ENCODE measurements around the gene TMA7.
"Not testable (repeated sequence)": the region's sequence is repeated elsewhere in the genome, so short reads cannot be mapped to it uniquely, and the experiment has no call there.

TMA7 gene

DNA sequence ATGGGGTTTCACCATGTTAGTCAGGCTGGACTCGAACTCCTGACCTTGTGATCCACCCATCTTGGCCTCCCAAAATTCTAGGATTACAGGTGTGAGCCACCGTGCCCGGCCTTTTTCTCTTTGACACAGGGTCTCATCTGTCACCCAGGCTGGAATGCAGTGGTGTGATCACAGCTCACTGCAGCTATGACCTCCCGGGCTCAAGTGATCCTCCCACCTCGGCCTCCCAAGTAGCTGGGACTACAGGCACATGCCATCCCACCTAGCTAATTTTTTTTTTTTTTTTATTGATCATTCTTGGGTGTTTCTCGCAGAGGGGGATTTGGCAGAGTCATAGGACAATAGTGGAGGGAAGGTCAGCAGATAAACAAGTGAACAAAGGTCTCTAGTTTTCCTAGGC is 42.8 kb downstream of the TMA7 start:
- H3K36me3 ChIP-seq (ENCODE audit: control insufficient read depth in 2 of 2, insufficient read depth in 1 of 2, low read length in 2 of 2); H3K4me1 ChIP-seq (ENCODE audit: control insufficient read depth, insufficient read depth, low read length); H3K9me3 ChIP-seq (ENCODE audit: control insufficient read depth, insufficient read depth, low read depth, low read length); H3K27ac ChIP-seq (ENCODE audit: extremely low read depth, low read depth, low read length); POLR2A ChIA-PET; H3K4me3 ChIP-seq (ENCODE audit: low read depth, low read length): not testable (repeated sequence)
- peak; percentile 55 for TF ChIP-seq GLIS1 (tag by site-specific recombination; IDR thresholded peaks at IDR 0.05)
- CTCF ChIA-PET: interaction anchor here (1.7 kb wide), 1 partner anchor 10 kb away, joined by 4 read pairs; no protein-coding TSS in a partner anchor

DNA sequence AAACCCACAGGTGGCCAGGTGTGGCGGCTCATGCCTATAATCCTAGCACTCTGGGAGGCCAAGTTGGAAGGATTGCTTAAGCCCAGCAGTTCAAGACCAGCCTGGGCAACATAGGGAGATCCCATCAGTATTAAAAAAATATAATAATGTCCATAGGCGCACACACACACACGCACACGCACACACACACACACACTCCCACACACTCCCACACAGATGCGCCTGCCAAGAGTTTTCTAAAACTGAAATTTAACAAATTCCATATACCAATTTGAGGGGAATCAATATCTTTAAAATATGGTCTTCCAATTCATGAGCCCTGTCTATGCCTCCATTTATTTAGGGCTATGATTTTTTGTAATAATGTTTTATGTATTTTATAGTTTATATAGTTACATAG is 46.9 kb downstream of the TMA7 start:
- Histone ChIP-seq H3K36me3 (ENCODE audit: control insufficient read depth in 2 of 2, insufficient read depth in 1 of 2, low read length in 2 of 2) (no peaks in the 10 kb centered on the region), H3K27ac (ENCODE audit: extremely low read depth, low read depth, low read length) (no peak overlapping the region), H3K4me1 (ENCODE audit: control insufficient read depth, insufficient read depth, low read length) (no peaks in the 10 kb centered on the region), H3K9me3 (ENCODE audit: control insufficient read depth, insufficient read depth, low read depth, low read length) (no peaks in the 10 kb centered on the region), H3K4me3 (ENCODE audit: low read depth, low read length) (no peak overlapping the region)
- ChIA-PET POLR2A (no interaction called here), CTCF (no interaction called here)
- TF ChIP-seq ZNF423 (tag by site-specific recombination; IDR thresholded peaks at IDR 0.05) (no peak), EGR2 (tag by site-specific recombination; IDR thresholded peaks at IDR 0.05; ENCODE audit: low read depth) (peak; percentile 51; the same call in 1 of the 2 replicates), ZNF610 (tag by site-specific recombination; IDR thresholded peaks at IDR 0.05; ENCODE audit: borderline replicate concordance) (no peak), ZBTB48 (tag by site-specific recombination; IDR thresholded peaks at IDR 0.05) (no peak), ZNF174 (tag by site-specific recombination; IDR thresholded peaks at IDR 0.05) (no peak), ZNF514 (tag by site-specific recombination; IDR thresholded peaks at IDR 0.05) (no peak), ZNF670 (tag by site-specific recombination; IDR thresholded peaks at IDR 0.05; ENCODE audit: low read depth) (no peak), BCL11A (tag by site-specific recombination; IDR thresholded peaks at IDR 0.05; ENCODE audit: low read depth) (no peak), ZFHX2 (tag by site-specific recombination; conservative IDR thresholded peaks at IDR 0.05) (peak; percentile 41), ZNF23 (tag by site-specific recombination; IDR thresholded peaks at IDR 0.05; ENCODE audit: borderline replicate concordance) (no peak)
- TF ChIP-seq, protein P1, sequence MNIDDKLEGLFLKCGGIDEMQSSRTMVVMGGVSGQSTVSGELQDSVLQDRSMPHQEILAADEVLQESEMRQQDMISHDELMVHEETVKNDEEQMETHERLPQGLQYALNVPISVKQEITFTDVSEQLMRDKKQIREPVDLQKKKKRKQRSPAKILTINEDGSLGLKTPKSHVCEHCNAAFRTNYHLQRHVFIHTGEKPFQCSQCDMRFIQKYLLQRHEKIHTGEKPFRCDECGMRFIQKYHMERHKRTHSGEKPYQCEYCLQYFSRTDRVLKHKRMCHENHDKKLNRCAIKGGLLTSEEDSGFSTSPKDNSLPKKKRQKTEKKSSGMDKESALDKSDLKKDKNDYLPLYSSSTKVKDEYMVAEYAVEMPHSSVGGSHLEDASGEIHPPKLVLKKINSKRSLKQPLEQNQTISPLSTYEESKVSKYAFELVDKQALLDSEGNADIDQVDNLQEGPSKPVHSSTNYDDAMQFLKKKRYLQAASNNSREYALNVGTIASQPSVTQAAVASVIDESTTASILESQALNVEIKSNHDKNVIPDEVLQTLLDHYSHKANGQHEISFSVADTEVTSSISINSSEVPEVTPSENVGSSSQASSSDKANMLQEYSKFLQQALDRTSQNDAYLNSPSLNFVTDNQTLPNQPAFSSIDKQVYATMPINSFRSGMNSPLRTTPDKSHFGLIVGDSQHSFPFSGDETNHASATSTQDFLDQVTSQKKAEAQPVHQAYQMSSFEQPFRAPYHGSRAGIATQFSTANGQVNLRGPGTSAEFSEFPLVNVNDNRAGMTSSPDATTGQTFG (tag by site-specific recombination; IDR thresholded peaks at IDR 0.05; ENCODE audit: borderline replicate concordance): no peak
- TF ChIP-seq, protein P2, sequence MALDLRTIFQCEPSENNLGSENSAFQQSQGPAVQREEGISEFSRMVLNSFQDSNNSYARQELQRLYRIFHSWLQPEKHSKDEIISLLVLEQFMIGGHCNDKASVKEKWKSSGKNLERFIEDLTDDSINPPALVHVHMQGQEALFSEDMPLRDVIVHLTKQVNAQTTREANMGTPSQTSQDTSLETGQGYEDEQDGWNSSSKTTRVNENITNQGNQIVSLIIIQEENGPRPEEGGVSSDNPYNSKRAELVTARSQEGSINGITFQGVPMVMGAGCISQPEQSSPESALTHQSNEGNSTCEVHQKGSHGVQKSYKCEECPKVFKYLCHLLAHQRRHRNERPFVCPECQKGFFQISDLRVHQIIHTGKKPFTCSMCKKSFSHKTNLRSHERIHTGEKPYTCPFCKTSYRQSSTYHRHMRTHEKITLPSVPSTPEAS (tag by site-specific recombination; IDR thresholded peaks at IDR 0.05): peak; percentile 41; the same call in 1 of the 2 replicates
- TF ChIP-seq, protein P3, sequence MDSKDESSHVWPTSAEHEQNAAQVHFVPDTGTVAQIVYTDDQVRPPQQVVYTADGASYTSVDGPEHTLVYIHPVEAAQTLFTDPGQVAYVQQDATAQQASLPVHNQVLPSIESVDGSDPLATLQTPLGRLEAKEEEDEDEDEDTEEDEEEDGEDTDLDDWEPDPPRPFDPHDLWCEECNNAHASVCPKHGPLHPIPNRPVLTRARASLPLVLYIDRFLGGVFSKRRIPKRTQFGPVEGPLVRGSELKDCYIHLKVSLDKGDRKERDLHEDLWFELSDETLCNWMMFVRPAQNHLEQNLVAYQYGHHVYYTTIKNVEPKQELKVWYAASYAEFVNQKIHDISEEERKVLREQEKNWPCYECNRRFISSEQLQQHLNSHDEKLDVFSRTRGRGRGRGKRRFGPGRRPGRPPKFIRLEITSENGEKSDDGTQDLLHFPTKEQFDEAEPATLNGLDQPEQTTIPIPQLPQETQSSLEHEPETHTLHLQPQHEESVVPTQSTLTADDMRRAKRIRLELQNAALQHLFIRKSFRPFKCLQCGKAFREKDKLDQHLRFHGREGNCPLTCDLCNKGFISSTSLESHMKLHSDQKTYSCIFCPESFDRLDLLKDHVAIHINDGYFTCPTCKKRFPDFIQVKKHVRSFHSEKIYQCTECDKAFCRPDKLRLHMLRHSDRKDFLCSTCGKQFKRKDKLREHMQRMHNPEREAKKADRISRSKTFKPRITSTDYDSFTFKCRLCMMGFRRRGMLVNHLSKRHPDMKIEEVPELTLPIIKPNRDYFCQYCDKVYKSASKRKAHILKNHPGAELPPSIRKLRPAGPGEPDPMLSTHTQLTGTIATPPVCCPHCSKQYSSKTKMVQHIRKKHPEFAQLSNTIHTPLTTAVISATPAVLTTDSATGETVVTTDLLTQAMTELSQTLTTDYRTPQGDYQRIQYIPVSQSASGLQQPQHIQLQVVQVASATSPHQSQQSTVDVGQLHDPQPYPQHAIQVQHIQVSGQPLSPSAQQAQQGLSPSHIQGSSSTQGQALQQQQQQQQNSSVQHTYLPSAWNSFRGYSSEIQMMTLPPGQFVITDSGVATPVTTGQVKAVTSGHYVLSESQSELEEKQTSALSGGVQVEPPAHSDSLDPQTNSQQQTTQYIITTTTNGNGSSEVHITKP (tag by site-specific recombination; IDR thresholded peaks at IDR 0.05): no peak
- TF ChIP-seq, protein P4, sequence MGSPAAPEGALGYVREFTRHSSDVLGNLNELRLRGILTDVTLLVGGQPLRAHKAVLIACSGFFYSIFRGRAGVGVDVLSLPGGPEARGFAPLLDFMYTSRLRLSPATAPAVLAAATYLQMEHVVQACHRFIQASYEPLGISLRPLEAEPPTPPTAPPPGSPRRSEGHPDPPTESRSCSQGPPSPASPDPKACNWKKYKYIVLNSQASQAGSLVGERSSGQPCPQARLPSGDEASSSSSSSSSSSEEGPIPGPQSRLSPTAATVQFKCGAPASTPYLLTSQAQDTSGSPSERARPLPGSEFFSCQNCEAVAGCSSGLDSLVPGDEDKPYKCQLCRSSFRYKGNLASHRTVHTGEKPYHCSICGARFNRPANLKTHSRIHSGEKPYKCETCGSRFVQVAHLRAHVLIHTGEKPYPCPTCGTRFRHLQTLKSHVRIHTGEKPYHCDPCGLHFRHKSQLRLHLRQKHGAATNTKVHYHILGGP (tag by site-specific recombination; IDR thresholded peaks at IDR 0.05): no peak
